ENCODE data around the gene SLCO3A1. TPM values are rescaled to one million over a fixed set of nuclear protein-coding genes. Genes with fewer than 3 reads are reported as not detected.

SLCO3A1 gene
- total RNA-seq, 4 donors from 2014 or later: 23.1 to 62.8 (median 35.1) TPM

DNA sequence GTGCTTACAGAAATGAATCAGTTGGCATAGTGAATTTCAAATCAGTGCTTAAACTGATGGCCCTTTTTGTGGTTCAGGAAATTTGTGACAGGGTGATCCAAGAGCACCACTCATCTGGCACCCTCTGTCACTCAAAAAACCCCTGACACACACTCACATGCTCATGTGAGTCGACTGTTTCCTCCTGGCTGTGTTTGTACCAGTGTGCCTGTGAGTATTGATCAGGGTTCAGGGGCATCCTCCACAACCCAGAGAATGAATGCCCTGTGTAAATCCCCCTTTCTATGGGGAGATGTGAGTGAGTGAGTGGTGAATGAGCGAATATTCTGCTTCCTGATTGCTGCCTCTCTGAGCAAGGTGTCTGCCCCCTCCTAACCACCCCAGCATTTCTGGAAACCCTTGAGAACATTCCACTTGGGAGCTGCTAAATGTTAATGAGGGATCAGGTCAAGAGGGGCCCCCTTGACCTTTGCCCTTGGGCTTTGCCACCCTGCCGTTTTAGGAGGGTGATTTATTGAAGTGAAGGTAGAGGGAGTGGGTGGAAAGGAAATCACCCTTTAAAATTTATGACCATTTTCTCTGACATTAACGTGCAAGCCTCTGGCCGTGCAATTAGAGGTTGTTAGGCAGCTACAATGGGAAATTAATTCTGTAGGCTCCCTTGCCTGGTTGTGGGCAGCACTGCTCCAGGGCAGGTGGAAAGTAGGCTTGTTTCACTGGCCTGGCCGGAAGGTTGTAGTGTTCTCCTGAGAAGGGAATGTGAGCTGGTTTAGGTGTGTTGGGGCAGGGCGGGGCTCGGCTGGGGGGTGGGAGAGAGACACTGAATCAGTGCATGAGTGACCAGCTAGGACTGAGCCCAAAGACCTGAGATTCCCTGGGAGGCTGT lies 87.2 kb downstream of the SLCO3A1 start:
- no peak for DNase-seq (ENCODE audit: low spot score in 2 of 2)
- intact Hi-C loops (cut with DNase I; ENCODE audit: low total_unique reads): no loop called here
- H3K4me3 ChIP-seq (ENCODE audit: low read depth, poor library complexity, severe bottlenecking): no peak overlapping the region
- 54 to 59% methylated on average over 8 of the region's 8 CpGs for WGBS, 2 donors
- TF ChIP-seq, protein P1, sequence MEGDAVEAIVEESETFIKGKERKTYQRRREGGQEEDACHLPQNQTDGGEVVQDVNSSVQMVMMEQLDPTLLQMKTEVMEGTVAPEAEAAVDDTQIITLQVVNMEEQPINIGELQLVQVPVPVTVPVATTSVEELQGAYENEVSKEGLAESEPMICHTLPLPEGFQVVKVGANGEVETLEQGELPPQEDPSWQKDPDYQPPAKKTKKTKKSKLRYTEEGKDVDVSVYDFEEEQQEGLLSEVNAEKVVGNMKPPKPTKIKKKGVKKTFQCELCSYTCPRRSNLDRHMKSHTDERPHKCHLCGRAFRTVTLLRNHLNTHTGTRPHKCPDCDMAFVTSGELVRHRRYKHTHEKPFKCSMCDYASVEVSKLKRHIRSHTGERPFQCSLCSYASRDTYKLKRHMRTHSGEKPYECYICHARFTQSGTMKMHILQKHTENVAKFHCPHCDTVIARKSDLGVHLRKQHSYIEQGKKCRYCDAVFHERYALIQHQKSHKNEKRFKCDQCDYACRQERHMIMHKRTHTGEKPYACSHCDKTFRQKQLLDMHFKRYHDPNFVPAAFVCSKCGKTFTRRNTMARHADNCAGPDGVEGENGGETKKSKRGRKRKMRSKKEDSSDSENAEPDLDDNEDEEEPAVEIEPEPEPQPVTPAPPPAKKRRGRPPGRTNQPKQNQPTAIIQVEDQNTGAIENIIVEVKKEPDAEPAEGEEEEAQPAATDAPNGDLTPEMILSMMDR (IDR thresholded peaks at IDR 0.05): no peak

DNA sequence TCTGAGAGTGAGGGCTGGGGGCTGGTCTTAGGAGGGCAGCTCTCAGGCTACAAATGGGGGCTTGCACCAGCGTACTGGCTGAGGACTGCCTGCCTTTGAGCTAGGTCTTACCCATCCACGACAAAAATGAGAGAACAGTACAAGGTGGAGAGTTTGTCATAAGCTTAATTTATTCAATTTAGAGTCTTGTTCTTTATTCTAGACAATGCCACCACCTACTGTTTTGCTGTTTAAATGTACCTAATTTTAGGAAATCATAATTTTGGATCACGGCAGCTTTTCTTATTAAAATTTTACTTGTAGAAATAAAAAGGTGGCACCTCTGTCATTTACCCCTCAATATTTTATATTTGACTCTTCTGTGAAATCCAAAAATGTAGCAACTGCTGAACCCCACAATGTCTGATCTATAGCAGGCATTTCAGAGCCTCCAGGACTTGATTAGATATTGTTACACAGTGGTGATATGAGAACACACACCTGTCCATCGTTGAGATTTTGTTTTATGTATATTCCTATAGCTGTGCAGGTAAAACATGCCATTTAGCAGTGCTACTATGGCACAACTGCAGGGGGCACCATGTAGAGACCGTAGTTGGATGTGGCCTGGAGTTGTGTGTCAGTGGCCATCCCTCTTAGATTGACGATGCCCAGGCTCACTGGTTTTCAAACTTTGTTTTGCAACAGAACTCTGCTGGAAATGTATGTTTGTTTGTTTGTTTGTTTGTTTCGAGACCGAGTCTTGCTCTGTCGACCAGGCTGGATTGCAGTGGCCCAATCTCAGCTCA lies 88.6 kb downstream of the SLCO3A1 start:
- 59 to 66% methylated on average over 9 of the region's 9 CpGs for WGBS, 2 donors
- intact Hi-C loops (cut with DNase I; ENCODE audit: low total_unique reads): no loop called here
- no peak for DNase-seq (ENCODE audit: low spot score in 2 of 2)
- TF ChIP-seq POLR2A (IDR thresholded peaks at IDR 0.05): no peak
- TF ChIP-seq, protein P1 (IDR thresholded peaks at IDR 0.05): no peak
- H3K4me3 ChIP-seq (ENCODE audit: low read depth, poor library complexity, severe bottlenecking): no peak overlapping the region

DNA sequence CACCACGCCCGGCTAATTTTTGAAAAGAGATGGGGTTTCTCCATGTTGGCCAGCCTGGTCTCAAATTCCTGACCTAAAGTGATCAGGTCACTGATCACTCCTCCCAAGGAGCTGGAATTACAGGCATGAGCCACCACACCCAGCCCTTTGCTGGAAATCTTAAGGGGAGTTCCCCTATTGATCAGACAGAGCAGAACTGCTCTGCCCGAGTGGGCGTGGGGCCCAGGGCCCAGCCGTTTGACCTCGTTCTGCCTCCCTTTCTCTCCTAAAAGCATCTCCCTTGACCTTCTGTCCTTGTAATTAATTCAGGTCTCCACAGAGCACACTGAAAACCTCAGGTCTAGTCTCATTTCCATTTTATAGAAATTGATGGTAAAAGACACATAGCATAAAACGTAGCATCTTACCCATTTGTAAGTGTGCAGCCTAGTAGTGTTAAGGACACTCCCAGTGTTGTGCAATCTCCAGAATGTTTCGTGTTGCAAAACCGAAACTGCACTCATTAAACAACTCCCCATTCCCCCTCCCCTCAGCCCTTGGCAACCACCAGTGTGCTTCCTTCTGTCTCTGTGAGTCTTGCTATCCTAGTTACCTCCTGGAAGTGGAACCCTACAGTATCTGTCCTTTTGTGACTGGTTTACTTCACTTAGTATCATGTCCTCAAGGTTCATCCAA lies 89.3 kb downstream of the SLCO3A1 start:
- no peak overlapping the region for H3K4me3 ChIP-seq (ENCODE audit: low read depth, poor library complexity, severe bottlenecking)
- intact Hi-C loops (cut with DNase I; ENCODE audit: low total_unique reads): no loop called here

DNA sequence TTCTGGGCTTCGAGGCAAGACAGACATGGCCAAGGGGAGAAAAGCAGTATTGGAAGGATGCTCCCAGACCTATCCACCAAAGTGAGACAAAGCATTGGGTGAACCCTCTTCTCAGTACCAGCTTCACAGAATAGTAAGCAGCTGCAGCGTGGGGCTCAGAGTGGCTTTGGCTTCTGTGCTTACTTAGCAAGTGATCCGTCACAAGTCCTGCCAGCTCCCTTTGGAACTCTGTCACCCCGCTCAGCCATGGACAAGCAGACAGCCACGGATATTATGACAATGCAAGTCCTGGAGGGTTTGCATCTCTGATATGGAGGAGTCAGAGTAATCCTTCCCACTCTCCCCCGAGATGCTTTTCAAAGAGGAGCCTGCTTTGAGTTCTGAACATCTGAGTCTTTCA lies 90.8 kb downstream of the SLCO3A1 start:
- WGBS, 2 donors: 55 to 64% methylated on average over 6 of the region's 6 CpGs
- intact Hi-C loops (cut with DNase I; ENCODE audit: low total_unique reads): no loop called here
- no peak overlapping the region for H3K4me3 ChIP-seq (ENCODE audit: low read depth, poor library complexity, severe bottlenecking)
- TF ChIP-seq, protein P1 (IDR thresholded peaks at IDR 0.05): no peak
- TF ChIP-seq POLR2A (IDR thresholded peaks at IDR 0.05): no peak
- DNase-seq (ENCODE audit: low spot score in 2 of 2): no peak

More for the DNA sequence above, 89.3 kb downstream of the SLCO3A1 start:
- DNase-seq (ENCODE audit: low spot score in 2 of 2): peak; percentile 95
- TF ChIP-seq, protein P1 (IDR thresholded peaks at IDR 0.05): no peak
- TF ChIP-seq POLR2A (IDR thresholded peaks at IDR 0.05): no peak
- WGBS, 2 donors: 10 to 11% methylated on average over 9 of the region's 9 CpGs

DNA sequence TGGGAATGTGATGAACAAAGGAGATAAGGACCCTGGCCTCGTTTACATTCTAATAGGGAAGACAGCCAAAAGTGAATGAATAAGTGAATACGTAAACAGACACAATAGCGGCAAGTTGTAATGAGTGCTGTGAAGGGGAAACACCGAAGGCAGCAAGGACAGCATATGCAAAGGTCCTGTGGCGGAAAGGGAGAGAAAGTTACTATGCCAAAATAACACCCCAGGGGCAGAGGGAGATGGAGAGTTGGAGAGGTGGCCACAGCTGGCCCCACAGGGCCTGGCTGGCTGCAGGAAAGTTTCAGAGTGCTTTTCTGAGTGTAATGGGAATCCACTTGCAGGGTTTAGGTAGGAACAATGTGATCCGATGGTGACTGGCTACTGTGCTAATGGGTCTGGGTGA lies 91.9 kb downstream of the SLCO3A1 start:
- WGBS, 2 donors: 69 to 71% methylated on average over 6 of the region's 6 CpGs
- H3K4me3 ChIP-seq (ENCODE audit: low read depth, poor library complexity, severe bottlenecking): no peak overlapping the region
- intact Hi-C loops (cut with DNase I; ENCODE audit: low total_unique reads): no loop called here
- DNase-seq (ENCODE audit: low spot score in 2 of 2): no peak
- TF ChIP-seq, protein P1 (IDR thresholded peaks at IDR 0.05): no peak
- no peak for TF ChIP-seq POLR2A (IDR thresholded peaks at IDR 0.05)
